Activated effector memory CD4-positive, alpha-beta T cell treated with anti-CD3 and anti-CD28 coated beads, Interleukin-2, amount 50 U/mL, for 16 hours (primary cell): ENCODE data around the gene RPS6KA5.
"Not testable (repeated sequence)": the region's sequence is repeated elsewhere in the genome, so short reads cannot be mapped to it uniquely, and the experiment has no call there.

Experiments used
- DNase-seq: peaks from one replicate; pipeline ENCODE4 v3.0.0-alpha.2; 2020

RPS6KA5 gene

DNA sequence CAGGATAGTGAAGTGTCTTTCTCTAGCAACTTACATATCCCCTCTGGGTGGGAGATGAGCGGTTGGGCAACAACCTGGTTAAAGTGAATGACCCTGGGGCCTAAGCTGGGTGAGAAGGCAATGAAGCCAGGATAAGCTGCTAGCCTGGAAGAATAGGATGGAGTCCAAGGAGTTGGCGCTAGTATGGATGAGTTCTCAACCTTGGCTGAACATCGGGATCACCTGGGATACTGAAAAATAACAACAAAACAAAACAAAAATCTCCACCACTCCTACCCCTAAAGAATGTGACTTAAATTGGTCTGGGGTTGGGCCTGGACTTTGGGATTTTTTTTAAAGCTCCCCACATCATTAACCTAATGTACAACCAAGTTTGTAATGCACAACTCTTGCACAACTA, 4.8 kb upstream of the RPS6KA5 start:
- no peak for DNase-seq

GRCh38 chr14:91063119-91063518, 2.7 kb upstream of the RPS6KA5 start:
- no peak for DNase-seq

- no peak for DNase-seq
Measured at GRCh38 chr14:91062600-91062999, 2.2 kb upstream of the RPS6KA5 start.

DNA sequence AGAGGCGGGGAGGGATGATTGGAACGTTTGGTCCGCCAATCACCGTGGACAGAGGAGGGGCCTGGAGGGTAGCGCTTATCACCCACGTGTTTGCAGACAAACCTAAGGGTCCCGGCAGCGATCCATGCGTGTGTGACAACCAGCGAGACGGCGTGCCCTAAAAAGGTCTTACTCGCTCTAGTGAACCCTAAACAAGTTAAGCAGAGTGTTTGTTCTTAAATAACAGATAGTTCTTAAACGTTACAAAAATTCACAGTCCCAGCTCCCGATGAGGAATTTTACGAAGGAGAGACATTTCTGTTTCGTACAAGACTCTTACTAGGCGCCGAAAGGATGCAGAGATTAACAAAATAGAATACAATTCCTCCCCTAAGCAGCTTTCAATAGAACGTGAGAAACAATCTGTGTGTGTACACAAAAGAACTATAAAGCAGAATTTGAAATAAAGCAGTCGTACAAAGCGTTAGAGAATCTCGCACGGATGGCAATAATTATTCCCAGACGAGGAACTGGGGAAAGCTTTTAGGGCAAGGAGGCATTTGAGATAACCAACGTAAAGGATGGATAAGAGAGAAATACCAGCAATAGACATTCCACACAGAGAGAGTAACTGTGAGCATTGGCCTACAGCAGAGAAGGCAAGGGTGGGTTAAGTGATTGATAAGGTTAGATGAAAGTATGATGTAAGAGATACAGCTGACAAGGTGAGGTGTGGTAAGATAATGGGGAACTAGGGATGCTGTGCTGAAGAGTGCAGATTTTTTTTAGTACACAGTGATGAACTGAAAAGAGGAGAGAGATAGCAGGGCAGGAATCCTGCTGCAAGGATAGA, 831 bp upstream of the RPS6KA5 start:
- no peak for DNase-seq

- peak; percentile 88 for DNase-seq
Measured at GRCh38 chr14:91059576-91060350, 678 bp downstream of the RPS6KA5 start.

DNA sequence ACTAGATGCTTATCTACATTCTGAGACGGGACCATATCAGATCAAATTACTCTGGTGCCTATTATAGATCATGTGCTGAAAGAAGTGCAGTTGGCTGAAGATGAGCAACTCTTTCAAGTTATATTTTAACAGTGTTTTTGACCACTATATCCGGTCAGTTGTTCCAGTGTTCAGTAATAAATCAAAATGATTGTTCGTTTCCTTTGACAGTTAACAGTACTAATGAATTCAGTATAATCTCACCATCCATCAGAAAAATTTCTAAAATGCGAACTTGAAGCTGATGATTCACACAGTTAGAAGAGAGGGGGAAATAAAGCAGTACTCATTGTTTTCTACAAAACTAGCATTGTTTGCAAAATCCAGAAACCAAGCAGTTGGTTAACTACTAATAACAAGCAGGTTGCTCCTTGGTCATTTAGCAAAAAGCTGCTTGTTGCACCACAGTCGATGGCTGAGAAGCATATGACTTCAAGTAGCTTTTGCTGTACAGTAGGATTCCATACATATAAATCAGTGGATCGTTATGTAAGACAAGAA, 2.3 kb downstream of the RPS6KA5 start:
- no peak for DNase-seq

DNA sequence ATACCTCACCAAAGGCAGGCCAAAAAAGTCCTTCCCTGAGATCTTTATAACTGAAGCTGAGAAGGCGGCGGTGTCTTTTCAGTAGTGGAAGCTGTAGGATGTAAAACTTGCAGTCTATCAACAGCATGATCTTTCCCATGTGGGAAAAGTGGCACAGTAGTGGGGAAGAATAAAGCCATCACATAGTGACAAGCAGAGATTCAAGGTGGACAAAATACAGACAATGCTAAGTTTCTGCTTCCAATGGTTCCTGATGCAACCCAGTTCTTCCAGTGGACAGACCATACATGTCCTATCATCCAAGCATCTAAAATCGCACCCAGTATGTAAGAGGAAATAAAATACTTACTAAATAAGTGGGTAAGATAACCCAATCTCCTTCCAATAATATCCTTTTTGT, 4.1 kb downstream of the RPS6KA5 start:
- no peak for DNase-seq

GRCh38 chr14:91055016-91055415, 5.4 kb downstream of the RPS6KA5 start:
- DNase-seq, result no peak

DNA sequence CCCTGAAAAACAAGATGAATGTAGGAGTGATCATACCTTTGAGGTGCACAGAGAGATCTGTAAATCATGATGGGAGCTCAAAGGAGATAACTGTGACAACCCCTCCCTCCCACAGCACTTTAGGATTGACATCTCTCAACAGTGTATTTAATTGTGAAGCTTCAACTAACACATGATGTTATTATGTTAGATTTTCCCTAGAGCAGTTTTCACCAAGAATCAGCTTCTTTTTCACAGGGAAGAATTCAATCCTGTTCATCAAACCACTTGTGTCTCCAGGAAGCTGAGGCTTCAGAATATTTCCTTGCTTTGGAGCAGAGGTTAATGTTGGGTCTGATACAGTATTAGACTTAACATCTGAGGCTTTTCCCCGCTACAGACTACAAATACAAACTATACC, 11.8 kb downstream of the RPS6KA5 start:
- DNase-seq, result no peak

DNA sequence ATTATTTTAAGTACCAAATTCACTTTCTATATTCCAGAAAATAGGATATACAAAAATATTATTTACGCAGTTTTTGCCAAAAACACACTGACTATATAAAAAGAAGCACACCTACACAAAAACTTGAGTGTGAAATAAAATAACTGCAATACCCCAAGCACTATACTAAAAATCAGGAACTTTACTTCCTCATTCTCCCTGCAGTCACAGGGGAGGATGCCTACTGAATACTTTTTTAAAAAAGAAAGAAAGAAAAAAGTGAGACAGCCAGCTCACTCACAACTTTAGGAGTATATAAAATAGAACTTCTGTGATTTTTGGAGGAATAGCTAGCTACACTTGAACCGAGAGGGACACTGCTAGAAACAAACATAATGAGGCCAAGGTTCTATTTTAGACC, 12.2 kb downstream of the RPS6KA5 start:
- DNase-seq, result no peak

- no peak for DNase-seq
Measured at GRCh38 chr14:91047174-91047753, 13.2 kb downstream of the RPS6KA5 start.

DNA sequence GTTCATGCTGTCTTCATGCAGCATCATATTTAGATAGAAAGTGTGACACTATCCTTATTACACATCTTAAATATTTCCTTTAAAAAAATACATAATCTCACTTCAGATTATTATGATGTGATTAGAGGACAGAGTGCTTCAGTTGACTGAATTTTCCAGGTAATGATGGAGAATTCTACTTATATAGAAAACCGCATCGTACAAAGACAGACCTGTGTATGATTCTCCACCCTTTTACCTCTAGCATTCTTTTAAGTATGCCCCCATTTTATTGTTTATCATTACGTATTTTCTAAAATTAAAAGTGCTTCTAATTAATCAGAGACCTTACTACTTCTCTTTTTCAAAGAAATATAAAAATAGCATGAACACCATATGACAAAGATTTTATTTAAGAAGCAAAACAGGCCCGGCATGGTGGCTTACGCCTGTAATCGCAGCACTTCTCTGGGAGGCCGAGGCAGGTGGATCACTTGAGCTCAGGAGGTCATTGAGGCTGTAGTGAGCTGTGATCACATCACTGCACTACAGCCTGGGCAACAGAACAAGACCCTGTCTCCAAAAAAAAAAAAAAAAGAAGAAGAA, 13.9 kb downstream of the RPS6KA5 start:
- DNase-seq, result no peak

- no peak for DNase-seq
Measured at GRCh38 chr14:91041450-91041849, 19.0 kb downstream of the RPS6KA5 start.

- no peak for DNase-seq
Measured at GRCh38 chr14:91040545-91040944, 19.9 kb downstream of the RPS6KA5 start.

GRCh38 chr14:91038439-91038838, 22.0 kb downstream of the RPS6KA5 start:
- DNase-seq, result no peak

DNA sequence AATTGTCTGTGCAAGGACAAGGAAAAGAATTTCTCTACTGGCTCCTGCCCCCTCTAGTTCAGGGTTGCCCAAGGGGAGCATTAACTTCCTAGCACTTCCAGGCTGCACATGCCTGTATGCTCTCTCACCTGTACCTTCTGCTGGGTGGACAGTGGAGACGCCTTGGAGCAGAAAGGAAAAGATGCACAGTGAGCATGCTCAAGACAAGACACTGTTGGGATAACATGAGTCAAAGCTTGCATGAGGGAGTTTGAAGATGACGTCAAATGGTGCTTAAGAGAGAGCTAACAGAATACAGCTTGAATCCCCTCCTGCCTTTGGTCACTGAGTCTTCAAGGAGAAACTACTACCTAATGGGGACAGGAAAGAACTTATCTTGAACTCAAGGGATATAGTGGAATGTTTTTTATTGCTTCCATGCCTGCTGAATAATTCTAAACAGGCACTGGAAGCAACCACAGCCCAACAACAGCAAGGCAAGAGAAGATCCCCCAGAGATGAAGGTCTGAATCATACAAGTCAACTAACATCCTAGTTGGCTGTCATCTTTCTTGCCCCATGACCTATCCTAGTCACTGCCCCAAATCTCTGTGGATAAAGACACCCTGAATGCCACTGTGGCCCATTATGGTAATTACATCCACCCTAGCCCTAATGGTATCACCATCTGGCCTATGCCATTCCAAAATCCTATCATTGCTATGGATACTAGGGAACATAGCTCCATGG, 23.5 kb downstream of the RPS6KA5 start:
- no peak for DNase-seq

GRCh38 chr14:91035855-91036254, 24.6 kb downstream of the RPS6KA5 start:
- no peak for DNase-seq

- not testable (repeated sequence) for DNase-seq
Measured at GRCh38 chr14:91034379-91034778, 26.1 kb downstream of the RPS6KA5 start.

GRCh38 chr14:91032248-91032647, 28.2 kb downstream of the RPS6KA5 start:
- DNase-seq, result no peak

DNA sequence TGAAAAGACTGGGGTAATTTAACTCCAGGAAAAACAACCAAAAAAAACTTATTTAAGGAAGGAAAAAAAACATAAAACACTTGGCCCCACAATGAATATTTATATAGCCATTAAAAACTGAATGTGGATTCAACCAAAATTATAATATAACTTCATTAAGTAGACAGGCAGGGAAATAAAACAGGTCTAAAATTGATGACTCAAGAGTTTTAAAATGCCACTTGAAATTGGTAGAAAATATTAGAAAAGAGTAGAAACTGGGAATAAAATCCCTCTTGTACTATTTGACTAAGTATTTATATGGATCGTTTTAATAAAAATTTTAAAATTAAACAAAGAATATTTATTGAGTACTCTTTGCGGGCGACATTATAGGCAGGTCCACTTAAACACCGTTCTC, 28.8 kb downstream of the RPS6KA5 start:
- DNase-seq, result no peak

- no peak for DNase-seq
Measured at GRCh38 chr14:91029456-91030217, 30.8 kb downstream of the RPS6KA5 start.

DNA sequence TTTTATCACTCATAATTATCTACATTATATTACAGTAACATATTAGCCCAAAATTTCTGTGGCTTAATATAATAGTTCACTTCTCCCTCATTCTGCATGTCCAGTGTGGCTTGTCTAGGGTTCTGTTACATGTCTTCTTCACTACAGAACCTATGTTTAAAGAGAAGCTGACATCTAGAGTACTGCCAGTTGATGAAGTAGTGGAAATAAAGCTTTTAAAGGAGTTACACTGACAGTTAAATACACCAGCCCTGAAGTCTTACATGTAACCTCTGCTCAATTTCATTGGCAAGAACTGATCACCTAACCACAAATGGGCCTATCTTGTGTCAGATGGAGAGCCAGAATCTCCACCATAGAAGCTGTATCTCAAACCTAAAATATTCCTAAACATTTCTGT, 32.9 kb downstream of the RPS6KA5 start:
- DNase-seq, result no peak
